Keratinocyte (primary cell): ENCODE data around the gene CDHR2. TPM values are rescaled to one million over a fixed set of nuclear protein-coding genes. Genes with fewer than 3 reads are reported as not detected.

ENCODE experiments used
- DNase-seq: peaks from one replicate; pipeline ENCODE4 v3.0.0-alpha.2; 2011; ENCODE audit warnings: low read depth, missing footprints, low spot score
- FAIRE-seq: peaks from 2 replicates; lab custom pipeline; 2011; peaks lifted over from hg19 to GRCh38; lab: Jason Lieb, UNC
- H2AFZ ChIP-seq: 2 replicates; pipeline ENCODE4 v1.6.0; 2012; ENCODE audit warnings: low read length, control low read depth, inconsistent platforms; ENCODE audit not compliant: control insufficient read depth
- H3K27ac ChIP-seq: 2 replicates; pipeline ENCODE4 v1.5.1; 2011; ENCODE audit warnings: low read length; ENCODE audit not compliant: control insufficient read depth, insufficient read depth
- H3K27me3 ChIP-seq: 3 replicates; pipeline ENCODE4 v1.6.0; 2011; ENCODE audit warnings: low read length; ENCODE audit not compliant: control insufficient read depth, insufficient read depth; ENCODE audit errors: extremely low read depth
- H3K36me3 ChIP-seq, 2 experiments: 2 replicates in 1 of 2; 3 replicates in 1 of 2; pipeline ENCODE4 v1.5.1; 2011; ENCODE audit warnings: low read length in 2 of 2, mild to moderate bottlenecking in 1 of 2; ENCODE audit not compliant: control insufficient read depth in 2 of 2, insufficient read depth in 2 of 2; ENCODE audit errors: extremely low read depth in 1 of 2
- H3K4me1 ChIP-seq: 3 replicates; pipeline ENCODE4 v1.5.1; 2011; ENCODE audit warnings: low read length; ENCODE audit not compliant: control insufficient read depth, insufficient read depth; ENCODE audit errors: extremely low read depth
- H3K4me2 ChIP-seq: 3 replicates; pipeline ENCODE4 v1.6.0; 2011; ENCODE audit warnings: low read depth, low read length; ENCODE audit not compliant: control insufficient read depth, insufficient read depth; ENCODE audit errors: extremely low read depth
- H3K4me3 ChIP-seq, 3 experiments: fragments of 200-600 bp in 1 of 3; sonication (generic) in 1 of 3; 2 replicates in 2 of 3; 3 replicates in 1 of 3; pipeline ENCODE4 v1.5.1; 2011 to 2016; ENCODE audit warnings: low read length in 3 of 3, mild to moderate bottlenecking in 3 of 3, control low read depth in 2 of 3, inconsistent platforms in 1 of 3, low read depth in 1 of 3, mixed read lengths in 1 of 3, mixed run types in 1 of 3, moderate library complexity in 1 of 3; ENCODE audit not compliant: control insufficient read depth in 2 of 3, insufficient read depth in 2 of 3; ENCODE audit errors: extremely low read depth in 1 of 3
- H3K79me2 ChIP-seq: 2 replicates; pipeline ENCODE4 v1.6.0; 2012; ENCODE audit warnings: low read length; ENCODE audit not compliant: control insufficient read depth, insufficient read depth
- H3K9ac ChIP-seq: 3 replicates; pipeline ENCODE4 v1.6.0; 2011; ENCODE audit warnings: low read length; ENCODE audit not compliant: control insufficient read depth, insufficient read depth; ENCODE audit errors: extremely low read depth
- H3K9me1 ChIP-seq: 3 replicates; pipeline ENCODE4 v1.6.0; 2011; ENCODE audit warnings: low read length; ENCODE audit not compliant: control insufficient read depth, insufficient read depth; ENCODE audit errors: extremely low read depth
- H3K9me3 ChIP-seq: 2 replicates; pipeline ENCODE4 v1.5.1; 2012; ENCODE audit warnings: low read depth, low read length; ENCODE audit not compliant: control insufficient read depth
- H4K20me1 ChIP-seq: 3 replicates; pipeline ENCODE4 v1.6.0; 2011; ENCODE audit warnings: low read length; ENCODE audit not compliant: control insufficient read depth, insufficient read depth; ENCODE audit errors: extremely low read depth
- CTCF ChIP-seq, 3 experiments: IDR thresholded peaks in 1 of 3; conservative IDR thresholded peaks in 1 of 3; optimal IDR thresholded peaks in 1 of 3; 2 replicates in 2 of 3; 3 replicates in 1 of 3; pipeline versions ENCODE3 to v1.5.1; 2011; ENCODE audit warnings: low read length in 3 of 3, mild to moderate bottlenecking in 3 of 3, moderate library complexity in 2 of 3, control low read depth in 1 of 3, inconsistent platforms in 1 of 3; ENCODE audit not compliant: insufficient read depth in 2 of 3; ENCODE audit errors: extremely low read depth in 1 of 3
- EZH2 ChIP-seq: IDR thresholded peaks from one replicate; pipeline ENCODE4 v1.6.1; 2012; ENCODE audit warnings: inconsistent platforms, mild to moderate bottlenecking, low read length, moderate library complexity
- dilution Hi-C: fragments of 300-500 bp; cut with MboI; formaldehyde crosslinking; loops from one replicate; pipeline ENCODE4 v1.7.0; 2020; ENCODE audit warnings: low sequenced_read_pairs; ENCODE audit not compliant: extremely low pct_ligation_motif_present
- polyA plus RNA-seq, 5 experiments: library from polyadenylated mRNA; depleted of rRNA in 3 of 5; stranded (reverse) in 3 of 5; stranded (forward) in 1 of 5; unstranded in 1 of 5; fragments of >200 nt; gene quantifications; 1 replicate in 1 of 5; 2 replicates in 3 of 5; 3 replicates in 1 of 5; pipeline versions ENCODE4 v1.2.1 to v1.2.3, GENCODE V29; 2011 to 2012; ENCODE audit warnings: missing spikeins in 2 of 5, low read depth in 1 of 5, low replicate concordance in 1 of 5

Gene CDHR2
- polyA plus RNA-seq, 1 donor (not counting 4 experiments of a cell fraction or from before 2014, with no cell fraction given) = not detected

DNA sequence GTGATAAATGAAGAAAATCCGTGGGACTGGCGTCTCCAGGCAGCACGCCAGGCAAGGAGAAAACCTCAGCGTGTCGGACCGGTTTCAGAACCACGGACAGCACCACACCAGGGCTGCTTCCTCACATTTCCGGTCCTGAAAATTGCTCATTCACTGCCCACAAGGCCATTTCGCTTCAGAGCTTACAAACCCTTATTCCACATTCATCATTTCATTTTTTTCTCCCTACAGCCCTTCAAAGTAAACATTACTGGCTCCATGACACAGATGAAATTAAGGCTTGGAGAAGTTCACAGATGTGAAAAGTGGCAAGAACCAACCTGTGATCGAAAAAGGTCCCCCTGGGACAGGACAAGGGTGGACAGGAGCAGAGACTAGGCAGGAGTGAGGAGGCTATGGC, 62.3 kb downstream of the CDHR2 start:
- no peaks in the 10 kb centered on the region for H3K79me2 ChIP-seq
- no peaks in the 10 kb centered on the region for H3K27me3 ChIP-seq
- no peaks in the 10 kb centered on the region for H3K36me3 ChIP-seq
- H3K9ac ChIP-seq = no peak overlapping the region
- FAIRE-seq (no peak), DNase-seq (no peak)
- H3K4me1 ChIP-seq = peaks cover 39% of the 10 kb centered on the region
- no peak overlapping the region for H2AFZ ChIP-seq
- H3K9me1 ChIP-seq = peaks cover 2% of the 10 kb centered on the region
- no peaks in the 10 kb centered on the region for H4K20me1 ChIP-seq
- H3K27ac ChIP-seq = no peak overlapping the region
- dilution Hi-C loops = no loop called here
- H3K4me3 ChIP-seq = no peak overlapping the region
- TF ChIP-seq EZH2 = no peak
- no peak for TF ChIP-seq CTCF (optimal IDR thresholded peaks at IDR 0.05 in 1 of 3, IDR thresholded peaks at IDR 0.05 in 1 of 3, conservative IDR thresholded peaks at IDR 0.05 in 1 of 3; ENCODE audit: extremely low read depth in 1 of 3, insufficient read depth in 2 of 3, low read length in 3 of 3)
- no peak overlapping the region for H3K4me2 ChIP-seq
- H3K9me3 ChIP-seq = no peaks in the 10 kb centered on the region

GRCh38 chr5:176612008-176612407, 62.9 kb downstream of the CDHR2 start:
- Histone ChIP-seq H2AFZ (no peak overlapping the region), H3K9ac (no peak overlapping the region), H3K27ac (no peak overlapping the region), H3K4me3 (no peak overlapping the region), H3K4me1 (peaks cover 39% of the 10 kb centered on the region), H3K9me3 (no peaks in the 10 kb centered on the region), H3K9me1 (peaks cover 2% of the 10 kb centered on the region), H4K20me1 (no peaks in the 10 kb centered on the region), H3K27me3 (peaks cover 3% of the 10 kb centered on the region), H3K79me2 (no peaks in the 10 kb centered on the region), H3K36me3 (no peaks in the 10 kb centered on the region), H3K4me2 (no peak overlapping the region)
- FAIRE-seq (no peak), DNase-seq (no peak)
- no peak for TF ChIP-seq CTCF (optimal IDR thresholded peaks at IDR 0.05 in 1 of 3, IDR thresholded peaks at IDR 0.05 in 1 of 3, conservative IDR thresholded peaks at IDR 0.05 in 1 of 3; ENCODE audit: extremely low read depth in 1 of 3, insufficient read depth in 2 of 3, low read length in 3 of 3)
- no peak for TF ChIP-seq EZH2
- dilution Hi-C loops = no loop called here
